Neural progenitor cell (in vitro differentiated cells): Measurements from ENCODE around the gene SPRY4. TPM values are rescaled to one million over a fixed set of nuclear protein-coding genes. Genes with fewer than 3 reads are reported as not detected.
A peak's percentile ranks its signal among the peaks of the same experiment; 100 is the strongest.

Source experiments
- DNase-seq: peaks from one replicate; pipeline ENCODE4 v3.0.0-alpha.2; 2016; ENCODE audit warnings: low spot score
- H2AFZ ChIP-seq: fragments of 200-600 bp; sonication (generic); replicated peaks from 2 replicates; pipeline ENCODE4 v1.6.1; 2016; ENCODE audit warnings: antibody characterized with exemption
- H3F3A ChIP-seq: fragments of 200-600 bp; sonication (generic); 2 replicates; pipeline ENCODE4 v1.6.1; 2016; ENCODE audit warnings: antibody characterized with exemption, low read depth
- H3K27ac ChIP-seq: fragments of 200-600 bp; sonication (generic); 2 replicates; pipeline ENCODE4 v1.5.1; 2016; ENCODE audit warnings: mild to moderate bottlenecking
- H3K27me3 ChIP-seq: fragments of 200-600 bp; sonication (generic); 2 replicates; pipeline ENCODE4 v1.6.1; 2016; ENCODE audit warnings: mild to moderate bottlenecking, moderate library complexity
- H3K36me3 ChIP-seq: fragments of 200-600 bp; sonication (generic); 2 replicates; pipeline ENCODE4 v1.5.1; 2016
- H3K4me1 ChIP-seq: fragments of 200-600 bp; sonication (generic); 2 replicates; pipeline ENCODE4 v1.6.1; 2016; ENCODE audit warnings: mixed run types
- H3K4me2 ChIP-seq: fragments of 200-600 bp; sonication (generic); 2 replicates; pipeline ENCODE4 v1.6.1; 2016
- H3K4me3 ChIP-seq: fragments of 200-600 bp; sonication (generic); 2 replicates; pipeline ENCODE4 v1.5.1; 2016
- H3K79me2 ChIP-seq: fragments of 200-600 bp; sonication (generic); 2 replicates; pipeline ENCODE4 v1.6.1; 2016; ENCODE audit warnings: low read depth
- H3K9ac ChIP-seq: fragments of 200-600 bp; sonication (generic); 2 replicates; pipeline ENCODE4 v1.6.1; 2016
- H3K9me3 ChIP-seq: fragments of 200-600 bp; sonication (generic); 2 replicates; pipeline ENCODE4 v1.5.1; 2016; ENCODE audit warnings: low read depth
- H4K20me1 ChIP-seq: fragments of 200-600 bp; sonication (generic); 2 replicates; pipeline ENCODE4 v1.6.1; 2016; ENCODE audit warnings: low read depth
- H3K27ac Mint-ChIP-seq: 3 replicates; pipeline ENCODE4 v1.8.0; 2021; ENCODE audit warnings: mixed read lengths
- H3K27me3 Mint-ChIP-seq: 2 replicates; pipeline ENCODE4 v1.8.0; 2022; ENCODE audit warnings: low read depth, mild to moderate bottlenecking, inconsistent platforms, moderate library complexity, mixed read lengths; ENCODE audit not compliant: insufficient read depth
- H3K36me3 Mint-ChIP-seq: 3 replicates; pipeline ENCODE4 v1.8.0; 2021; ENCODE audit warnings: mixed read lengths
- H3K4me1 Mint-ChIP-seq: 3 replicates; pipeline ENCODE4 v1.8.0; 2021; ENCODE audit warnings: mixed read lengths
- H3K4me3 Mint-ChIP-seq: 3 replicates; pipeline ENCODE4 v1.8.0; 2021; ENCODE audit warnings: mild to moderate bottlenecking, moderate library complexity, mixed read lengths
- H3K9me3 Mint-ChIP-seq: 3 replicates; pipeline ENCODE4 v1.8.0; 2020; ENCODE audit warnings: mixed read lengths
- EZH2 ChIP-seq: fragments of 200-600 bp; sonication (generic); IDR thresholded peaks from 2 replicates; pipeline ENCODE4 v1.6.1; 2017; ENCODE audit warnings: antibody characterized with exemption, mild to moderate bottlenecking, moderate library complexity
- EZH2phosphoT487 ChIP-seq: fragments of 200-600 bp; sonication (generic); IDR thresholded peaks from 2 replicates; pipeline ENCODE4 v1.6.1; 2017; ENCODE audit warnings: antibody characterized with exemption
- total RNA-seq: library from RNA; depleted of rRNA; stranded (reverse); fragments of >200 nt; gene quantifications from 2 replicates; pipeline ENCODE4 v1.2.3, GENCODE V29; 2015; ENCODE audit warnings: low replicate concordance
- TF ChIP-seq, protein P1 (sequence below): fragments of 200-600 bp; sonication (generic); IDR thresholded peaks from 2 replicates; pipeline ENCODE4 v1.5.1; 2017; ENCODE audit warnings: antibody characterized with exemption, mild to moderate bottlenecking

Gene SPRY4
- total RNA-seq, 1 donor from 2014 or later, result 0.13 TPM

DNA sequence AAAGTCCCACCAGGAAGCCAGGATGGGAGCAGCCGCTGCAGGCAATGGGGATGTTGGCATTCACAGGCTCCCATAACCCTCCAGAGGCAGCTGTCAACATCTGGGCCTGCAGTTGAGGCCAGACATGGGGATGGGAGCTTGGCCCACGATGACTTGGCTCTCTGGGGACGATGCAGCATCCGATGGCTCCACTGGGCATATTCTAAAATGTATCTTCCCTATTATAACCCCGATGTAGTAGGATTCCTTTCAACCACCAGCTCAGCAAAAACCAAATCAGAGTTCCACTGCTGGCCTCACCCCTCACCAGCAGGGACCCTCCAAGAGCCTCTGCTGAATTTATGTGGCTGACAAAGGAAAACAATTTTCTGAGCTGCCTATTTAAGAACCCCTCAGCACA, 7.1 kb downstream of the SPRY4 start:
- Histone ChIP-seq H3F3A (peaks cover 22% of the 10 kb centered on the region), H3K9ac (no peak overlapping the region), H3K27me3 (peaks cover 39% of the 10 kb centered on the region), H3K79me2 (peaks cover 22% of the 10 kb centered on the region), H3K9me3 (no peaks in the 10 kb centered on the region), H2AFZ (no peak overlapping the region), H3K4me2 (no peak overlapping the region), H3K4me3 (no peak overlapping the region), H3K36me3 (no peaks in the 10 kb centered on the region), H3K4me1 (peaks cover 25% of the 10 kb centered on the region), H4K20me1 (peaks cover 49% of the 10 kb centered on the region), H3K27ac (no peak overlapping the region)
- H3K27ac Mint-ChIP-seq, result peak overlapping the region; percentile 92
- peaks cover 18% of the 10 kb centered on the region for H3K36me3 Mint-ChIP-seq
- H3K27me3 Mint-ChIP-seq, result peaks cover 2% of the 10 kb centered on the region
- peak overlapping the region; percentile 71 for H3K4me3 Mint-ChIP-seq
- no peak for DNase-seq
- no peaks in the 10 kb centered on the region for H3K9me3 Mint-ChIP-seq
- TF ChIP-seq, protein P1, sequence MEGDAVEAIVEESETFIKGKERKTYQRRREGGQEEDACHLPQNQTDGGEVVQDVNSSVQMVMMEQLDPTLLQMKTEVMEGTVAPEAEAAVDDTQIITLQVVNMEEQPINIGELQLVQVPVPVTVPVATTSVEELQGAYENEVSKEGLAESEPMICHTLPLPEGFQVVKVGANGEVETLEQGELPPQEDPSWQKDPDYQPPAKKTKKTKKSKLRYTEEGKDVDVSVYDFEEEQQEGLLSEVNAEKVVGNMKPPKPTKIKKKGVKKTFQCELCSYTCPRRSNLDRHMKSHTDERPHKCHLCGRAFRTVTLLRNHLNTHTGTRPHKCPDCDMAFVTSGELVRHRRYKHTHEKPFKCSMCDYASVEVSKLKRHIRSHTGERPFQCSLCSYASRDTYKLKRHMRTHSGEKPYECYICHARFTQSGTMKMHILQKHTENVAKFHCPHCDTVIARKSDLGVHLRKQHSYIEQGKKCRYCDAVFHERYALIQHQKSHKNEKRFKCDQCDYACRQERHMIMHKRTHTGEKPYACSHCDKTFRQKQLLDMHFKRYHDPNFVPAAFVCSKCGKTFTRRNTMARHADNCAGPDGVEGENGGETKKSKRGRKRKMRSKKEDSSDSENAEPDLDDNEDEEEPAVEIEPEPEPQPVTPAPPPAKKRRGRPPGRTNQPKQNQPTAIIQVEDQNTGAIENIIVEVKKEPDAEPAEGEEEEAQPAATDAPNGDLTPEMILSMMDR, result peak; percentile 43
- TF ChIP-seq EZH2phosphoT487, result no peak
- H3K4me1 Mint-ChIP-seq, result peaks cover 85% of the 10 kb centered on the region

DNA sequence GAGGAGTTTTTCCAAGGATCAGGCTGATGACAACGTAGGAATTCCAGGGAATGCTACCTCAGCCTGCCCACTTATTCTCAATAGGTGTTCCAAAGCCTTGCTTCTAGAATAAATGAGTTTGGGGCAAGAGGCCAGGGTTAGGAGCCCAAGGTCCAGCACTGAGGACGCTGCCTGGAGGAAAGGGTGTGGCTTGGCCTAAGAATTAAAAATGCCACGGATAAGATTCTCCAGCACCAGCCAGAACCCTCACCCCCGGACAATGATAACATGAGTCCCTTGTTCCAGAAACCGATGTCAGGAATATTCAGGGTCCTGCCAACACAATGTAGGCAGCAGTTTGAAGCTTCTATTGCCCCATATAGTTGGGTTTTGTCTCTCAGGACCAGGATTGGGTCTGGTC, 7.6 kb downstream of the SPRY4 start:
- peaks cover 84% of the 10 kb centered on the region for H3K4me1 Mint-ChIP-seq
- no peak overlapping the region for H3K4me3 Mint-ChIP-seq
- Histone ChIP-seq H3K4me1 (peaks cover 25% of the 10 kb centered on the region), H3K4me3 (no peak overlapping the region), H3K79me2 (peaks cover 22% of the 10 kb centered on the region), H3K27me3 (peaks cover 33% of the 10 kb centered on the region), H3K36me3 (no peaks in the 10 kb centered on the region), H3K27ac (no peak overlapping the region), H3K4me2 (no peak overlapping the region), H3F3A (peaks cover 22% of the 10 kb centered on the region), H3K9me3 (no peaks in the 10 kb centered on the region), H2AFZ (no peak overlapping the region), H4K20me1 (peaks cover 45% of the 10 kb centered on the region), H3K9ac (no peak overlapping the region)
- DNase-seq, result no peak
- no peaks in the 10 kb centered on the region for H3K9me3 Mint-ChIP-seq
- peaks cover 2% of the 10 kb centered on the region for H3K27me3 Mint-ChIP-seq
- no peak overlapping the region for H3K27ac Mint-ChIP-seq
- peaks cover 21% of the 10 kb centered on the region for H3K36me3 Mint-ChIP-seq
- no peak for TF ChIP-seq EZH2
- TF ChIP-seq, protein P1, result no peak
- no peak for TF ChIP-seq EZH2phosphoT487

DNA sequence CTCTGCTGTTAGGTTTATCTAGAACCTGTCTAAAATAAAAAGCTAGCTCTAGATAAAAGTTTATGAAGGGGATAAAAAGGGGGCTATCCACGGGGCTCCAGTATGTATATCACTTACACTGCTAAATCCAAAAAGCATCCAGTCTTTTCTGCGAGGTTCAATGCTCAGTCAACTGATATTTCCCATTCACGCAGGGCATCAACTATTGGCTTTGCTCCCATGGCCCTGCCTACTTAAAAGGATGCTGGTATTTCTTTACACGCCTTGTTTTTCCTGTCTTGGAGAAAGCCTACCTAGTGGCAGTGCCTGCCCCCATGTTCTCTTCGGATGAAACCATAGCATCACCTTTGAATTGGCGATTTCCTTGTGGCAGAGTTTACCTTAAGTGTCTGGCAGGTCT, 8.1 kb downstream of the SPRY4 start:
- Mint-ChIP-seq H3K4me1 (peaks cover 83% of the 10 kb centered on the region), H3K4me3 (peak overlapping the region; percentile 22), H3K36me3 (peaks cover 26% of the 10 kb centered on the region), H3K27ac (no peak overlapping the region), H3K9me3 (no peaks in the 10 kb centered on the region), H3K27me3 (peaks cover 2% of the 10 kb centered on the region)
- Histone ChIP-seq H3K27ac (no peak overlapping the region), H2AFZ (no peak overlapping the region), H3K79me2 (peaks cover 17% of the 10 kb centered on the region), H3K4me1 (peaks cover 25% of the 10 kb centered on the region), H3K9ac (no peak overlapping the region), H3K36me3 (no peaks in the 10 kb centered on the region), H3F3A (peaks cover 22% of the 10 kb centered on the region), H3K27me3 (peaks cover 28% of the 10 kb centered on the region), H3K4me2 (no peak overlapping the region), H3K9me3 (no peaks in the 10 kb centered on the region), H3K4me3 (no peak overlapping the region), H4K20me1 (peaks cover 40% of the 10 kb centered on the region)
- TF ChIP-seq EZH2phosphoT487 (no peak), EZH2 (no peak)
- TF ChIP-seq, protein P1, result no peak
- DNase-seq, result no peak
